HCT116 (cell line): ENCODE measurements around the gene DENND4C. TPM values are rescaled to one million over a fixed set of nuclear protein-coding genes. Genes with fewer than 3 reads are reported as not detected.

Experiments used
- ATAC-seq: fragments of 200-7000 bp; cut with Tn5 transposase; 2 replicates; pipeline ENCODE4 v1.9.1; 2020; ENCODE audit warnings: mild to moderate bottlenecking, moderate library complexity
- BruUV-seq: library from RNA; stranded (reverse); fragments of 400-500 nt; replicated peaks from 2 replicates; lab custom pipeline; 2021; lab: Mats Ljungman, UMichigan
- CTCF ChIA-PET: fragments of 300-600 bp; sonication (Branson Sonifier 250); formaldehyde crosslinking; loops from one replicate; lab custom pipeline; 2021; ENCODE audit warnings: antibody characterized with exemption; lab: Charles Lee
- POLR2A ChIA-PET: fragments of 300-600, 350-600 bp; sonication (Branson Sonifier 250); formaldehyde crosslinking; loops from one replicate; lab custom pipeline; 2021; ENCODE audit warnings: antibody characterized with exemption; lab: Charles Lee
- RAD21 ChIA-PET, 2 experiments: fragments of 300-600 bp; sonication (Branson Sonifier 250); formaldehyde crosslinking; loops; one replicate each; lab custom pipeline; 2023; ENCODE audit warnings: low total read pairs in 2 of 2; ENCODE audit not compliant: uncharacterized antibody in 2 of 2, unreplicated experiment in 2 of 2, low non-redundant PET in 1 of 2; lab: Charles Lee
- DNase-seq: peaks from one replicate; pipeline ENCODE4 v3.0.0-alpha.2; 2010; ENCODE audit warnings: low read depth, low spot score
- H2AFZ ChIP-seq: fragments of 200-600 bp; shearing (Covaris generic), sonication (generic); 2 replicates; pipeline ENCODE4 v1.6.1; 2017; ENCODE audit warnings: low read depth, mixed run types, mixed read lengths, antibody characterized with exemption, low read length; ENCODE audit not compliant: poor library complexity, severe bottlenecking
- H3K27ac ChIP-seq: 2 replicates; pipeline ENCODE4 v1.5.1; 2012; ENCODE audit warnings: low read depth, low read length
- H3K27me3 ChIP-seq: fragments of 200-600 bp; sonication (generic); 2 replicates; pipeline ENCODE4 v1.6.1; 2016; ENCODE audit warnings: mixed run types, low read length, mixed read lengths; ENCODE audit not compliant: insufficient read depth
- H3K36me3 ChIP-seq, 2 experiments: fragments of 200-500 bp in 1 of 2; fragments of 200-600 bp in 1 of 2; sonication (Bioruptor generic) in 1 of 2; sonication (generic) in 1 of 2; 2 replicates each; pipeline versions ENCODE4 v1.5.1 to v1.6.1; 2014 to 2016; ENCODE audit warnings: low read length in 2 of 2, inconsistent platforms in 1 of 2, mixed read lengths in 1 of 2, mixed run types in 1 of 2; ENCODE audit not compliant: insufficient read depth in 2 of 2, control insufficient read depth in 1 of 2
- H3K4me1 ChIP-seq, 2 experiments: fragments of 200-600 bp in 1 of 2; sonication (generic) in 1 of 2; 2 replicates each; pipeline versions ENCODE4 v1.5.1 to v1.6.1; 2012 to 2017; ENCODE audit warnings: low read length in 2 of 2, inconsistent platforms in 1 of 2, mild to moderate bottlenecking in 1 of 2, mixed read lengths in 1 of 2, mixed run types in 1 of 2, moderate library complexity in 1 of 2; ENCODE audit not compliant: insufficient read depth in 2 of 2, control insufficient read depth in 1 of 2
- H3K4me2 ChIP-seq: fragments of 200-600 bp; sonication (generic); 2 replicates; pipeline ENCODE4 v1.6.1; 2017; ENCODE audit warnings: mixed run types, low read length, mixed read lengths
- H3K4me3 ChIP-seq, 2 experiments: fragments of 200-600 bp in 1 of 2; sonication (generic) in 1 of 2; replicated peaks in 1 of 2; 2 replicates each; pipeline ENCODE4 v1.5.1; 2011 to 2016; ENCODE audit warnings: low read length in 2 of 2, control low read depth in 1 of 2, low read depth in 1 of 2, mild to moderate bottlenecking in 1 of 2, mixed read lengths in 1 of 2, mixed run types in 1 of 2
- H3K79me2 ChIP-seq: fragments of 200-600 bp; sonication (generic); 2 replicates; pipeline ENCODE4 v1.6.1; 2017; ENCODE audit warnings: mild to moderate bottlenecking, mixed run types, low read length, moderate library complexity, mixed read lengths; ENCODE audit not compliant: insufficient read depth
- H3K9ac ChIP-seq: fragments of 200-600 bp; sonication (generic); 2 replicates; pipeline ENCODE4 v1.6.1; 2016; ENCODE audit warnings: low read length, mixed read lengths
- H3K9me2 ChIP-seq: fragments of 200-600 bp; sonication (generic), shearing (Covaris generic); 2 replicates; pipeline ENCODE4 v1.6.1; 2017; ENCODE audit warnings: mixed run types, mild to moderate bottlenecking, moderate library complexity; ENCODE audit not compliant: insufficient read depth
- H3K9me3 ChIP-seq, 2 experiments: fragments of 200-500 bp in 1 of 2; fragments of 200-600 bp in 1 of 2; sonication (Bioruptor generic) in 1 of 2; sonication (generic) in 1 of 2; 2 replicates each; pipeline ENCODE4 v1.6.1; 2014 to 2017; ENCODE audit warnings: low read length in 2 of 2, mixed read lengths in 2 of 2, inconsistent platforms in 1 of 2, low read depth in 1 of 2, mild to moderate bottlenecking in 1 of 2, mixed run types in 1 of 2, moderate library complexity in 1 of 2; ENCODE audit not compliant: control insufficient read depth in 1 of 2, insufficient read depth in 1 of 2
- H4K20me1 ChIP-seq: fragments of 200-600 bp; sonication (generic), shearing (Covaris generic); 2 replicates; pipeline ENCODE4 v1.6.1; 2017; ENCODE audit warnings: mixed run types, mild to moderate bottlenecking, moderate library complexity; ENCODE audit not compliant: insufficient read depth
- ATF3 ChIP-seq: IDR thresholded peaks from 2 replicates; pipeline ENCODE4 v1.6.1; 2012
- CBX3 ChIP-seq: IDR thresholded peaks from 2 replicates; pipeline ENCODE4 v1.6.1; 2012; ENCODE audit warnings: low read depth
- CEBPB ChIP-seq: IDR thresholded peaks from 2 replicates; pipeline ENCODE4 v1.6.1; 2012; ENCODE audit warnings: low read depth
- ELF1 ChIP-seq: IDR thresholded peaks from 2 replicates; pipeline ENCODE4 v1.6.1; 2012; ENCODE audit warnings: low read depth, borderline replicate concordance
- FOSL1 ChIP-seq: IDR thresholded peaks from 2 replicates; pipeline ENCODE4 v1.6.1; 2012; ENCODE audit warnings: low read depth
- JUND ChIP-seq: IDR thresholded peaks from 2 replicates; pipeline ENCODE4 v1.6.1; 2012
- POLR2AphosphoS5 ChIP-seq: IDR thresholded peaks from 2 replicates; pipeline ENCODE4 v1.6.1; 2011; ENCODE audit warnings: mild to moderate bottlenecking, low read depth, low read length, moderate library complexity
- SIN3A ChIP-seq: IDR thresholded peaks from 2 replicates; pipeline ENCODE4 v1.6.1; 2012; ENCODE audit warnings: low read depth
- SP1 ChIP-seq: IDR thresholded peaks from 2 replicates; pipeline ENCODE4 v1.6.1; 2012; ENCODE audit warnings: low read depth
- TCF7L2 ChIP-seq: IDR thresholded peaks from 2 replicates; pipeline ENCODE4 v1.7.0; 2011; ENCODE audit warnings: borderline replicate concordance, inconsistent platforms; ENCODE audit not compliant: insufficient read depth, insufficient read length; ENCODE audit errors: extremely low read depth
- ZFX ChIP-seq: fragments of 450-650 bp; IDR thresholded peaks from 2 replicates; pipeline ENCODE4 v1.6.1; 2017
- ZNF274 ChIP-seq: fragments of 200-500 bp; sonication (Bioruptor generic); IDR thresholded peaks from 2 replicates; pipeline ENCODE4 v1.6.1; 2014; ENCODE audit warnings: mild to moderate bottlenecking, low read depth, low read length, inconsistent platforms
- intact Hi-C: fragments of 100-400 bp; cut with micrococcal nuclease; formaldehyde crosslinking; loops from 2 replicates; pipeline ENCODE4 v1.10.0; 2022
- total RNA-seq: library from RNA; stranded (reverse); gene quantifications from one replicate; pipeline ENCODE4 v1.2.1, GENCODE V29; 2021; ENCODE audit not compliant: unreplicated experiment
- TF ChIP-seq, protein P1 (sequence below): IDR thresholded peaks from 2 replicates; pipeline ENCODE4 v1.6.1; 2011; ENCODE audit warnings: mild to moderate bottlenecking, low read length, moderate library complexity; ENCODE audit not compliant: insufficient replicate concordance; ENCODE audit errors: extremely low read depth

The DENND4C gene
- total RNA-seq, 1 experiment from 2014 or later, result 20.9 TPM

GRCh38 chr9:19379283-19379682 lies 148.8 kb downstream of the DENND4C start (continued):
- TF ChIP-seq CBX3 (no peak), ZFX (no peak)
- TF ChIP-seq, protein P1, sequence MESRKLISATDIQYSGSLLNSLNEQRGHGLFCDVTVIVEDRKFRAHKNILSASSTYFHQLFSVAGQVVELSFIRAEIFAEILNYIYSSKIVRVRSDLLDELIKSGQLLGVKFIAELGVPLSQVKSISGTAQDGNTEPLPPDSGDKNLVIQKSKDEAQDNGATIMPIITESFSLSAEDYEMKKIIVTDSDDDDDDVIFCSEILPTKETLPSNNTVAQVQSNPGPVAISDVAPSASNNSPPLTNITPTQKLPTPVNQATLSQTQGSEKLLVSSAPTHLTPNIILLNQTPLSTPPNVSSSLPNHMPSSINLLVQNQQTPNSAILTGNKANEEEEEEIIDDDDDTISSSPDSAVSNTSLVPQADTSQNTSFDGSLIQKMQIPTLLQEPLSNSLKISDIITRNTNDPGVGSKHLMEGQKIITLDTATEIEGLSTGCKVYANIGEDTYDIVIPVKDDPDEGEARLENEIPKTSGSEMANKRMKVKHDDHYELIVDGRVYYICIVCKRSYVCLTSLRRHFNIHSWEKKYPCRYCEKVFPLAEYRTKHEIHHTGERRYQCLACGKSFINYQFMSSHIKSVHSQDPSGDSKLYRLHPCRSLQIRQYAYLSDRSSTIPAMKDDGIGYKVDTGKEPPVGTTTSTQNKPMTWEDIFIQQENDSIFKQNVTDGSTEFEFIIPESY, result no peak

DNA sequence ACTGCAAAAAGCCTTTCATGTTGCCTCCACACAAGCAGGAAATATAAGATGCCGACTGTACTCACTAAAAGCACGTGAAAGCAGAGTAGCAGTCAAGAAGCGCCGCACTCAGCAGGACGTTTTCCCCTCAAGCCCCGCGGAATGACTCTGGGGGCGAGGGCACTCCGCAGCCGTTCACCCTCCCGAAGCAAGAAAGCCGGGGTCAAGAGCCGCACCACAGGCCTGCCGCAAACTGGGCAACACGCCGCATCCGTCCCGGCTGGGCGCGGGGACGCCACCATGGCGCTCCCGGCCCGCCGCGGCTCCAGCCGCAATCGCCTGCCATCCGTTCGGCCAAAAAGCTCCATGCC lies 149.2 kb downstream of the DENND4C start:
- BruUV-seq, result no TSS peak
- no peaks in the 10 kb centered on the region for H3K9me3 ChIP-seq
- H2AFZ ChIP-seq, result no peak overlapping the region
- peaks cover 24% of the 10 kb centered on the region for H4K20me1 ChIP-seq
- peaks cover 43 to 48% of the 10 kb centered on the region in 2 experiments for H3K36me3 ChIP-seq
- H3K9ac ChIP-seq, result peak overlapping the region; percentile 88
- peak overlapping the region; percentile 86 for H3K27ac ChIP-seq
- H3K27me3 ChIP-seq, result no peaks in the 10 kb centered on the region
- ChIA-PET RAD21 (no interaction called here), POLR2A (interaction anchor here (1.0 to 1.3 kb wide), 6 partner anchors 9 to 238 kb away, joined by 3 to 7 read pairs (median 3); no protein-coding TSS in a partner anchor), CTCF (no interaction called here)
- intact Hi-C loops, result loop anchor here (1.0 kb wide), 1 partner anchor 29 kb away; no protein-coding TSS in a partner anchor
- H3K4me1 ChIP-seq, result peaks cover 9 to 18% of the 10 kb centered on the region in 2 experiments
- peak; percentile 23 for ATAC-seq
- peak overlapping the region; percentile 91 to 98 for H3K4me3 ChIP-seq
- no peaks in the 10 kb centered on the region for H3K9me2 ChIP-seq
- DNase-seq, result no peak
- peak overlapping the region; percentile 83 for H3K4me2 ChIP-seq
- H3K79me2 ChIP-seq, result peaks cover 44% of the 10 kb centered on the region
- TF ChIP-seq TCF7L2 (no peak), ATF3 (no peak), SP1 (no peak), ELF1 (no peak), ZNF274 (no peak), JUND (no peak), CEBPB (no peak), FOSL1 (no peak), CBX3 (no peak), POLR2AphosphoS5 (no peak), SIN3A (no peak)
